H1 (cell line): ENCODE measurements around the gene TEX22. TPM values are rescaled to one million over a fixed set of nuclear protein-coding genes. Genes with fewer than 3 reads are reported as not detected.

Experiments used
- CTCF ChIA-PET: fragments of 300-600 bp; sonication (Branson Sonifier 250); formaldehyde crosslinking; loops from one replicate; lab custom pipeline; 2021; ENCODE audit not compliant: partially characterized antibody; lab: Charles Lee
- POLR2A ChIA-PET: fragments of 300-600 bp; sonication (Branson Sonifier 250); formaldehyde crosslinking; loops from one replicate; lab custom pipeline; 2021; ENCODE audit warnings: inconsistent platforms; ENCODE audit not compliant: partially characterized antibody; lab: Charles Lee
- DNase-seq, 2 experiments: peaks; one replicate each; pipeline versions ENCODE4 v3.0.0 to v3.0.0-alpha.2; 2010 to 2022; ENCODE audit warnings: low spot score in 2 of 2, low read depth in 1 of 2, mixed read lengths in 1 of 2
- FAIRE-seq: peaks from 2 replicates; lab custom pipeline; 2011; peaks lifted over from hg19 to GRCh38; lab: Jason Lieb, UNC
- H2AFZ ChIP-seq: 2 replicates; pipeline ENCODE4 v1.8.1; 2012; ENCODE audit warnings: low read length, inconsistent platforms
- H2AK5ac ChIP-seq: 2 replicates; pipeline ENCODE4 v1.6.1; 2013; ENCODE audit warnings: low read depth, low read length
- H2BK120ac ChIP-seq: replicated peaks from 2 replicates; pipeline ENCODE3; 2013; ENCODE audit warnings: low read depth, low read length, inconsistent platforms
- H2BK12ac ChIP-seq: 2 replicates; pipeline ENCODE4 v1.6.1; 2013; ENCODE audit warnings: low read depth, low read length
- H2BK15ac ChIP-seq: 2 replicates; pipeline ENCODE4 v1.6.1; 2013; ENCODE audit warnings: low read length
- H2BK20ac ChIP-seq: 2 replicates; pipeline ENCODE4 v1.6.1; 2013; ENCODE audit warnings: low read length
- H2BK5ac ChIP-seq: 2 replicates; pipeline ENCODE4 v1.6.1; 2013; ENCODE audit warnings: low read depth, low read length
- H3K14ac ChIP-seq: 2 replicates; pipeline ENCODE4 v1.6.1; 2013; ENCODE audit warnings: inconsistent platforms; ENCODE audit not compliant: insufficient read length
- H3K18ac ChIP-seq: 2 replicates; pipeline ENCODE4 v1.6.1; 2013; ENCODE audit warnings: low read length; ENCODE audit errors: extremely low read depth
- H3K23ac ChIP-seq: 2 replicates; pipeline ENCODE4 v1.6.1; 2013; ENCODE audit warnings: inconsistent platforms; ENCODE audit not compliant: insufficient read length
- H3K23me2 ChIP-seq: 2 replicates; pipeline ENCODE4 v1.6.1; 2013; ENCODE audit warnings: low read depth, low read length
- H3K27ac ChIP-seq: 2 replicates; pipeline ENCODE4 v1.6.1; 2011; ENCODE audit warnings: low read depth, low read length, inconsistent platforms
- H3K27me3 ChIP-seq, 4 experiments: replicated peaks in 1 of 4; 1 replicate in 1 of 4; 2 replicates in 3 of 4; pipeline versions ENCODE4 v1.6.1 to v1.8.1; 2011 to 2013; ENCODE audit warnings: low read length in 3 of 4, mild to moderate bottlenecking in 3 of 4, inconsistent platforms in 2 of 4, mixed read lengths in 2 of 4, moderate library complexity in 1 of 4; ENCODE audit not compliant: control insufficient read depth in 3 of 4, insufficient read depth in 3 of 4; ENCODE audit errors: extremely low read depth in 1 of 4
- H3K36me3 ChIP-seq, 4 experiments: 2 replicates each; pipeline versions ENCODE4 v1.6.1 to v1.8.1; 2011 to 2013; ENCODE audit warnings: mild to moderate bottlenecking in 4 of 4, low read length in 3 of 4, moderate library complexity in 2 of 4, control low read depth in 1 of 4, inconsistent platforms in 1 of 4; ENCODE audit not compliant: insufficient read depth in 4 of 4, control insufficient read depth in 2 of 4
- H3K4ac ChIP-seq: replicated peaks from 2 replicates; pipeline ENCODE3; 2013; ENCODE audit warnings: low read length, low read depth, mixed read lengths, inconsistent platforms; ENCODE audit not compliant: insufficient read length
- H3K4me1 ChIP-seq, 4 experiments: replicated peaks in 1 of 4; 1 replicate in 1 of 4; 2 replicates in 3 of 4; pipeline versions ENCODE4 v1.6.1 to v1.8.1; 2011 to 2013; ENCODE audit warnings: low read length in 3 of 4, inconsistent platforms in 2 of 4, mixed read lengths in 1 of 4; ENCODE audit not compliant: insufficient read depth in 4 of 4, control insufficient read depth in 3 of 4
- H3K4me2 ChIP-seq, 2 experiments: 2 replicates each; pipeline versions ENCODE4 v1.6.1 to v1.8.1; 2011 to 2013; ENCODE audit warnings: low read depth in 2 of 2, low read length in 2 of 2, control low read depth in 1 of 2, inconsistent platforms in 1 of 2, mild to moderate bottlenecking in 1 of 2; ENCODE audit not compliant: insufficient read depth in 1 of 2
- H3K4me3 ChIP-seq, 4 experiments: fragments of 200-600, 300-600 bp in 1 of 4; sonication (generic), shearing (Covaris generic), sonication (Bioruptor Twin) in 1 of 4; 2 replicates each; pipeline versions ENCODE4 v1.5.1 to v1.8.1; 2011 to 2016; ENCODE audit warnings: low read length in 4 of 4, low read depth in 3 of 4, control low read depth in 2 of 4, inconsistent platforms in 2 of 4, mild to moderate bottlenecking in 2 of 4, mixed read lengths in 1 of 4, moderate library complexity in 1 of 4; ENCODE audit not compliant: insufficient read depth in 2 of 4; ENCODE audit errors: extremely low read depth in 1 of 4
- H3K56ac ChIP-seq: replicated peaks from 2 replicates; pipeline ENCODE3; 2013; ENCODE audit warnings: low read depth, mild to moderate bottlenecking, mixed read lengths, low read length, inconsistent platforms; ENCODE audit not compliant: insufficient read length
- H3K79me1 ChIP-seq: 2 replicates; pipeline ENCODE4 v1.6.1; 2013; ENCODE audit warnings: low read depth, low read length, control low read depth
- H3K79me2 ChIP-seq, 2 experiments: 2 replicates each; pipeline versions ENCODE4 v1.6.1 to v1.8.1; 2012 to 2013; ENCODE audit warnings: low read length in 2 of 2, mild to moderate bottlenecking in 2 of 2, inconsistent platforms in 1 of 2; ENCODE audit not compliant: insufficient read depth in 2 of 2, control insufficient read depth in 1 of 2
- H3K9ac ChIP-seq, 4 experiments: replicated peaks in 1 of 4; 1 replicate in 1 of 4; 2 replicates in 3 of 4; pipeline versions ENCODE4 v1.6.1 to v1.8.1; 2011 to 2013; ENCODE audit warnings: low read depth in 3 of 4, low read length in 3 of 4, control low read depth in 2 of 4, mild to moderate bottlenecking in 2 of 4, moderate library complexity in 2 of 4, inconsistent platforms in 1 of 4; ENCODE audit errors: extremely low read depth in 1 of 4
- H3K9me3 ChIP-seq, 2 experiments: 2 replicates each; pipeline versions ENCODE4 v1.6.1 to v1.8.1; 2012 to 2013; ENCODE audit warnings: mild to moderate bottlenecking in 2 of 2, moderate library complexity in 2 of 2, control low read depth in 1 of 2, inconsistent platforms in 1 of 2, low read depth in 1 of 2, low read length in 1 of 2, mixed read lengths in 1 of 2; ENCODE audit not compliant: insufficient read depth in 2 of 2
- H4K20me1 ChIP-seq, 2 experiments: replicated peaks in 1 of 2; 2 replicates each; pipeline versions ENCODE3 to v1.8.1; 2011 to 2013; ENCODE audit warnings: inconsistent platforms in 2 of 2, low read length in 2 of 2, mild to moderate bottlenecking in 1 of 2; ENCODE audit not compliant: insufficient read depth in 2 of 2, control insufficient read depth in 1 of 2
- H4K5ac ChIP-seq: 2 replicates; pipeline ENCODE4 v1.6.1; 2013; ENCODE audit warnings: low read length, low read depth, mixed read lengths, inconsistent platforms; ENCODE audit not compliant: insufficient read length
- H4K8ac ChIP-seq: 2 replicates; pipeline ENCODE4 v1.8.0; 2013; ENCODE audit warnings: mild to moderate bottlenecking, moderate library complexity, low read length, inconsistent platforms; ENCODE audit not compliant: insufficient read depth; ENCODE audit errors: extremely low read depth
- H4K91ac ChIP-seq: replicated peaks from 2 replicates; pipeline ENCODE3; 2013; ENCODE audit warnings: low read length, mixed read lengths, inconsistent platforms; ENCODE audit not compliant: insufficient read length
- CTBP2 ChIP-seq: IDR thresholded peaks from 2 replicates; pipeline ENCODE4 v1.7.0; 2011; ENCODE audit warnings: borderline replicate concordance, mild to moderate bottlenecking, moderate library complexity, mixed read lengths, low read length; ENCODE audit not compliant: insufficient read depth, insufficient read length
- EZH2 ChIP-seq: fragments of 200-600 bp; sonication (generic); IDR thresholded peaks from 2 replicates; pipeline ENCODE4 v1.7.1; 2012; ENCODE audit warnings: low read depth, mild to moderate bottlenecking, moderate library complexity, low read length, inconsistent platforms; ENCODE audit not compliant: severe bottlenecking
- WGBS, 2 experiments: shearing (Covaris generic) in 1 of 2; methylation state at CpG; one replicate each; pipeline versions ENCODE4 v1.1.6 to v1.1.7; 2013 to 2015; ENCODE audit warnings: low lambda C conversion rate in 2 of 2, mixed read lengths in 2 of 2, inconsistent platforms in 1 of 2, low coverage in 1 of 2, missing lambda C conversion rate in 1 of 2; ENCODE audit not compliant: insufficient replicate concordance in 2 of 2, insufficient coverage in 1 of 2, insufficient read length in 1 of 2; ENCODE audit errors: extremely low coverage in 1 of 2, missing lambda C conversion rate in 1 of 2; 5-methylcytosine and 5-hydroxymethylcytosine counted together
- polyA plus RNA-seq, 7 experiments: library from polyadenylated mRNA; depleted of rRNA in 3 of 7; stranded (reverse) in 5 of 7; unstranded in 2 of 7; fragments of >200 nt in 5 of 7; fragments of 200-250 nt in 2 of 7; gene quantifications; 1 replicate in 5 of 7; 2 replicates in 1 of 7; 4 replicates in 1 of 7; pipeline versions ENCODE4 v1.2.1 to v1.2.3, GENCODE V29; 2011 to 2013; ENCODE audit warnings: missing spikeins in 2 of 7, mixed read lengths in 2 of 7
- total RNA-seq: library from RNA; stranded (reverse); fragmentation: NEBNext Ultra II Directional; extraction: Animal tissue kit (Norgen Biotek cat#: 25700); gene quantifications from 2 replicates; pipeline ENCODE4 v1.2.1, GENCODE V29; 2021

TEX22 gene
- total and polyA plus RNA-seq, 2 of the 8 experiments (the other 6 are each of a cell fraction or from before 2014, with no cell fraction given) = 0.24 to 0.39 TPM

- Histone ChIP-seq H4K5ac (no peak overlapping the region), H3K79me1 (no peaks in the 10 kb centered on the region; the same call in 1 of the 2 replicates), H3K9me3 (peaks cover 8 to 20% of the 10 kb centered on the region in 2 experiments; a peak in 3 of 4 replicates), H2AK5ac (no peak overlapping the region), H3K27ac (no peak overlapping the region), H2BK20ac (no peak overlapping the region), H3K4me2 (no peak overlapping the region), H3K9ac (no peak overlapping the region), H3K23ac (no peak overlapping the region), H3K14ac (no peak overlapping the region), H3K18ac (no peak overlapping the region), H3K27me3 (peaks cover 0 to 15% (median 7%) of the 10 kb centered on the region in 4 experiments; a peak in 3 of 7 replicates), H2BK15ac (no peak overlapping the region), H3K56ac (no peak overlapping the region), H2BK120ac (no peak overlapping the region), H2BK5ac (no peak overlapping the region), H3K4ac (no peak overlapping the region), H3K4me1 (peaks cover 0 to 9% (median 3%) of the 10 kb centered on the region in 4 experiments; a peak in 4 of 7 replicates), H3K23me2 (peaks cover 3% of the 10 kb centered on the region; the same call in 1 of the 2 replicates), H4K8ac (no peak overlapping the region; the same call in 1 of the 2 replicates), H2AFZ (no peak overlapping the region), H3K79me2 (no peaks in the 10 kb centered on the region), H4K91ac (no peak overlapping the region), H2BK12ac (no peak overlapping the region), H4K20me1 (no peaks in the 10 kb centered on the region), H3K36me3 (peaks cover 0 to 7% (median 2%) of the 10 kb centered on the region in 4 experiments; a peak in 4 of 8 replicates), H3K4me3 (no peak overlapping the region)
- TF ChIP-seq CTBP2 (no peak), EZH2 (no peak)
- FAIRE-seq (no peak), DNase-seq (no peak)
- ChIA-PET POLR2A (interaction anchor here (0.8 to 2.1 kb wide), 2 partner anchors 10 to 37 kb away, joined by 4 to 5 read pairs; no protein-coding TSS in a partner anchor), CTCF (interaction anchor here (1.0 to 1.1 kb wide), 2 partner anchors 76 to 201 kb away, joined by 3 read pairs; no protein-coding TSS in a partner anchor)
- WGBS, 2 experiments = 91% methylated on average over 23 of the region's 25 CpGs; no CpG with 5 or more reads in 1 of the 2 experiments
Observed at GRCh38 chr14:105394714-105395537, 3.4 kb upstream of the TEX22 start.
